IPS-NIHi11 (cell line): ENCODE results near the gene PNPLA3.

Experiments
- DNase-seq: peaks from one replicate; pipeline ENCODE4 v3.0.0; 2012; ENCODE audit warnings: mixed read lengths, low spot score

PNPLA3 gene

DNA sequence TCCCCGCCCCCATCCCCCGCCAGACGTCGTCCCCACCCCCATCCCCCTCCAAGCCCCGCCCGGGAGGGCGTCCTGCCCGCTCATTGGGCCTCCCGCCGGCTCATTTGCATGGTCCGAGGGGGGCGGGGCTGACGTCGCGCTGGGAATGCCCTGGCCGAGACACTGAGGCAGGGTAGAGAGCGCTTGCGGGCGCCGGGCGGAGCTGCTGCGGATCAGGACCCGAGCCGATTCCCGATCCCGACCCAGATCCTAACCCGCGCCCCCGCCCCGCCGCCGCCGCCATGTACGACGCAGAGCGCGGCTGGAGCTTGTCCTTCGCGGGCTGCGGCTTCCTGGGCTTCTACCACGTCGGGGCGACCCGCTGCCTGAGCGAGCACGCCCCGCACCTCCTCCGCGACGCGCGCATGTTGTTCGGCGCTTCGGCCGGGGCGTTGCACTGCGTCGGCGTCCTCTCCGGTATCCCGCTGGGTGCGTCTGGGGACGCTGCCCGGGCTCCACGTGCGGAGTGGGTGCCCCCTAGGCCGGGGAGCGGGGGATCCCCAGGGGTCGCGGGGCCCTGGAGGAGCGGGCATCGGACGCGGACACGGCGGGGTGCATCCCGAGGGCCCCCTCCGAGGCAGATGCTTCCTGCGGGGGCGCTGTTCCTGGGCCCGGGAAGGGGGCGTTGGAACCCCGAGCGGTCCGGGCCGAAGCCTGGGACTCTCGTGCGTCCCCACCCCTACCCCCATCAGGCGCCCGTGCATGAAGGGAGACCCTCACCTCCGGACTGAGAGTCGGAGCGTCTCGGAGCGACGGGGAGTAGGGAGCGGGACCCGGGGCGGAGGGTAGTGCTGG, at the start of gene PNPLA3:
Gene PNPLA3, plus strand, starts transcription at position 175 of the 834 bp plus-strand sequence. Its CDS starts 107 bp downstream, at position 282.
- peak; percentile 98 for DNase-seq

- no peak for DNase-seq
Observed at GRCh38 chr22:43876866-43877509, 46.6 kb upstream of the PNPLA3 start.

- DNase-seq: no peak
Observed at GRCh38 chr22:43878079-43878795, 45.4 kb upstream of the PNPLA3 start.

DNA sequence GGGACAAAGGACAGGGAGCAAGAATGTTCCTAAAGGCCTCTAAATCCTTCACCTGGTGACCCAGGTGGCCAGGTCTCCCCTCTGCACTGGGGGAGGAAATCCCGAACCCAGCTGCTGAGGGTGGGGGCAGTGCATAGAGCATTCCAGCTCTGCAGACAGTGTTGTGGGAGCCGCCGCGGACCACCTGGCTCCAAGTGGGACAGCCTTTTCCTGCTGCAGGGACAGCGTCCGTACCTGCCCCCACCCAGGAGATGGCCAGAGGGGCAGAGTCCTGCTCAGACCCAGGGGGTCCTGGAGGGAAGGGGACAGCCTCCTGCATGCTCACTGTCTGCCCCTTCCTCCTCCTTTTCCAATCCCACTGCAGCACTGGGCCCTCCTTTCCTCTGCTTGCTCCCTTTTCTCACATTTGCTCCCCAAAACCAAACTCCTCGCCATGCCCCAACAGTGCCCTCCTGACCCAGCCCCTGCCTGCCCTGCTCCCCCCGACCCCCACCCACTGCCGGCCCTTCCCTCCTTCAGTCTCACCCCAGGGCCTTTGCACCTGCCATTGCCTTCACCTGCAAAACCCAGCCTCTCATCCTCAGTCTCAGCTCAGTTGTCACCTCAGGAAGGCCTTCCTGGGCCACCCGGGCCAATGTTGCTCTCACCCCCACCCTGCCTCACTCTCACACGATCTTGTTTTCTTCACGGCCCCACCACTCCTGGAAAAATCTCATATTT, 44.6 kb upstream of the PNPLA3 start:
- no peak for DNase-seq

GRCh38 chr22:43879901-43880540, 43.6 kb upstream of the PNPLA3 start:
- DNase-seq: no peak

- no peak for DNase-seq
Observed at GRCh38 chr22:43880541-43880991, 43.0 kb upstream of the PNPLA3 start.

DNA sequence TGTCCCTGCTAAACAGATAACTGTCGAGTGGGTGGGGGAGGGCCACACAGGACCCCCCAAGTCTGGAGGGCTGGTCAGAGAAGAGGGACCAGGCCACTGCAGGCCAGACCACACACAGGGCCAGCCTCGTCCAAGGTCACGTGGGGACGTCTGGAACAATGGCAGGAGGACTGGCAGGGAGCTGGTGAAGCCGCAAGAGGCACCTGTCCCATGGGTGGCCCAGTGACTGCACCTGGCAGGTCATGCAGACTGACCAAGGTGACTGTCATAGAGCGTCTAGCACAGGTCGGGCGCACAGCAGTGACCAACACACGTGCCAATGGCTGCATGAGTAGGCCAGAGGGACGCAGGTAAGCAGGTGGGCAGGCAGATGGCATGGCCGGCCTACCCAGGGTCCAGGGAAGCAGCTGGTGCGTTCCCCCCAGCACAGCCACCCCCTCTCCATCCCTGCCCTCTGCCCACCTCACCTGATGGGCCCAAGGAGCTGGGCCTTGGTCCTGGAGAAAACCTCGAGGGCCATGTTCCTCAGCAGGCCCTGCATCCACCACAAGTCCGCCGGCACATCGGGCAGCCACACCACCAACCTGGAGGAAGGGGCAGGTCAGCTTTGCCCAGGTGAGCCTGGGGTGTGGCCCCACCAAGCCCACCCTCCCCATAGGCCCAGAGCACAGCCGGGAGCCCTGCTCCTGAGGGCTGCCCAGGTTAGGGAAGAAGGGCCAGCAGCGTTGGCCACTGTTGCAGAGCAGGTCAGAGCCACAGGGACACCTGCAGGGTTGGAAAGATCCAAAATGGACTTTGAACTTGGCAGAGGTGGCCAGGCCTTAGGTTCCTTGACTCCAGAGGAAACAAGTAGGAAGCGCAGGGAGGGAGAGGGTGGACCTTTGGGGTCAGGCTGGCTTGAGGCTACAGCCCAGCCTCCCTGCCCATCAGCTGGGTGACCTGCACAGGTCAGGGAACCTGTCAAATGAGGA, 42.2 kb upstream of the PNPLA3 start:
- no peak for DNase-seq

- no peak for DNase-seq
Observed at GRCh38 chr22:43882122-43882767, 41.4 kb upstream of the PNPLA3 start.

DNA sequence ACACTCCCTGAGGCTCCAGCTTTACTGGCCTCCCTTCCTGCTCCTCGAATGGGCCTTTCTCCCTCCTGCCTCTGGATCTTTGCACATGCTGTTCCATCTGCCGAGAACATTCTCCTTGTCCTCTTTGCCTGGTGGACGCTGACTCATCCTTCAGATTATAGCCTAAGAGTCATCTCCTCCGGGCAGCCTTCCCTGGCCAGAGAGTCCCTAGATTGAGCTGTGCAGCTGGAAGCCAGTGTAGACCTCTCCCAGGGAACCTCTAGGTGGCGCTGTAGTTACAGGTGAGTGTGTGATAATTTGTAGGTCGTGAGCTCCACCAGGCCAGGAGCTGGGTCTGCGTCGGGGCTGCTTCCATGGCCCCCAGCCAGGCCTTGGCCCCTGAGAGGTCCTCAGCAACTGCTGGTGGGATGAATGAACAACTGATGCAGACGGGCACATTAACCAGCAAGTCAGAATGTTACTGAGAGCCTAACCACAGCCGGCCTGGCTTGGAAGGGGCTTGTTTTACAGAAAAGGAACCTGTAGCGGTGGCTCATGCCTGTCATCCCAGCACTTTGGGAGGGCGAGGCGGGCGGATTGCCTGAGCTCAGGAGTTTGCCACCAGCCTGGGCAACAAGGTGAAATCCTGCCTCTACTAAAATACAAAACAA, 40.5 kb upstream of the PNPLA3 start:
- DNase-seq: peak; percentile 93

GRCh38 chr22:43883719-43884415, 39.7 kb upstream of the PNPLA3 start:
- no peak for DNase-seq

GRCh38 chr22:43884600-43885318, 38.8 kb upstream of the PNPLA3 start:
- DNase-seq: peak; percentile 89

GRCh38 chr22:43885319-43885671, 38.3 kb upstream of the PNPLA3 start:
- DNase-seq: no peak

- DNase-seq: no peak
Observed at GRCh38 chr22:43885786-43886185, 37.8 kb upstream of the PNPLA3 start.

DNA sequence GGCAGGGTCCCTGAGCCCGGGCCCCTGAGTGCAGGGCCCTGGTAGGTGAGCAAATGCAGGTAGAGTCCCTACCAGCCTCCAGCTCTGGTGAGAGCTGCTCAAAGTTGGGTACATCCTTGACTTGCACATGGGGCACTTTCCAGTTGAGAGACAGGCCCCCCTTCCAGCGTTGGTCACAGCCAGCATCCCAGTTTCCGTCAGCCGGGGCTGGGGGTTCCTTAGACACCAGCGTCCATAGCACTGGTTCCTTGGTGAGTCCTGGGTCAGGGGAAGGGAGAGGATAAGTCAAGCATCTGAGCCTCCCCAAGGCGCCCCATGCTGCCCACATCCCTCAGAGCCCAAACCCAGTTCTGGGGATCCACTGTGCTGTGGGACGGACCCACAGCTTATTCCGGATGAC, 37.4 kb upstream of the PNPLA3 start:
- DNase-seq: no peak

- DNase-seq: no peak
Observed at GRCh38 chr22:43887391-43887790, 36.2 kb upstream of the PNPLA3 start.

GRCh38 chr22:43888740-43889139, 34.9 kb upstream of the PNPLA3 start:
- DNase-seq: no peak

GRCh38 chr22:43889201-43889859, 34.3 kb upstream of the PNPLA3 start:
- no peak for DNase-seq

DNA sequence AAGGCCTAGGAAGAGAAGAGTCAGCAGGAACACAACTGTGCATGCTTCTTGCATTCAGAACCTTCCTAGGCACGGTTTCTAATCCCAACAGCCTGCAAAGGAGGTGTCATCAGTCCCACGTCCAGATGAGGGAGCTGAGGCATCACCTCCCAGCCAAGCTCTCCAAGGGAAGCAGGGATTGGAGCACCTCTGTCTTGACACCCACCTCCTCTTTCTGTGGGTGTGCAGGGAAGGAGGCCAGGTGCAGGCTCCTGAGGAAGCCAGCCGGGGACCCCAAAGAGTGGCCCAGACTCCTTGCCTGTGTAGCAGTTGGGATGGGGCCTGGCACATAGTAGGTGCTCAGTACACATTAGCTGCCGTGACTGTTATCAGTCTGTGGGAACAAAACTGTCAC, 33.7 kb upstream of the PNPLA3 start:
- DNase-seq: no peak
